ENCODE measurements around the gene PDZK1.

Gene PDZK1

GRCh38 chr1:145705622-145706021 lies 1.5 kb downstream of the PDZK1 start:
- no peak overlapping the region for H3K4me3 ChIP-seq (ENCODE audit: low read depth, low read length, poor library complexity, severe bottlenecking)
- no peak overlapping the region for H2AFZ ChIP-seq (ENCODE audit: low read length)
- H3K9me2 ChIP-seq (ENCODE audit: low read depth, low read length) = no peaks in the 10 kb centered on the region
- TF ChIP-seq CTCF (IDR thresholded peaks at IDR 0.05; ENCODE audit: low read length) = no peak
- TF ChIP-seq EZH2 (IDR thresholded peaks at IDR 0.05; ENCODE audit: borderline replicate concordance, low read length) = no peak
- no peak overlapping the region for H3K27ac ChIP-seq (ENCODE audit: low read depth, low read length, poor library complexity, severe bottlenecking)
- no peak overlapping the region for H3K4me2 ChIP-seq (ENCODE audit: low read length)
- no peaks in the 10 kb centered on the region for H4K20me1 ChIP-seq (ENCODE audit: insufficient read depth, low read length)
- no peak overlapping the region for H3K9ac ChIP-seq (ENCODE audit: low read length)
- H3K9me3 ChIP-seq (ENCODE audit: low read length) = no peaks in the 10 kb centered on the region
- H3F3A ChIP-seq (ENCODE audit: insufficient read depth, low read length) = no peaks in the 10 kb centered on the region
- no peaks in the 10 kb centered on the region for H3K27me3 ChIP-seq (ENCODE audit: insufficient read depth, low read length)
- H3K79me2 ChIP-seq (ENCODE audit: insufficient read depth, low read length) = no peaks in the 10 kb centered on the region
- H3K4me1 ChIP-seq (ENCODE audit: insufficient read depth, low read length, severe bottlenecking) = no peaks in the 10 kb centered on the region
- no peaks in the 10 kb centered on the region for H3K36me3 ChIP-seq (ENCODE audit: insufficient read depth, low read length)

DNA sequence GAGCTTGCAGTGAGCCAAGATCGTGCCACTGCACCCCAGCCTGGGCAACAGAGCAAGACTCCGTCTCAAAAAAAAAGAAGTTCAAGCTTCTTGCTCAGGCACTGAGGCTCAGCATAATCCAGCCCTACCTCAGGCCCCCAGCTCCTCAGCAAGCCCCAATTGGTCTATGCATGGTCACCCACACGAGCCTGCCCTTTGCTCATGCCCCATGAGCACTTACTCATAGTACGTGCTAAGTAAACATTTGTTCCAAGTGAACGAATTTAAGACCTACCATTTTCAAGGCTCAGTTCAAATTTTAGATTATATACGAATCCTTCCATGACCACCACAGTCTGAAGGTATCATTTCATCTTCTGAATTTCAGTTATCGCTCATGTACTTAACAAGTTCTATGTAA lies 4.3 kb downstream of the PDZK1 start:
- Histone ChIP-seq H3K4me1 (ENCODE audit: insufficient read depth, low read length, severe bottlenecking) (no peaks in the 10 kb centered on the region), H2AFZ (ENCODE audit: low read length) (no peak overlapping the region), H3K27me3 (ENCODE audit: insufficient read depth, low read length) (no peaks in the 10 kb centered on the region), H3K9ac (ENCODE audit: low read length) (no peak overlapping the region), H3K4me2 (ENCODE audit: low read length) (no peak overlapping the region), H3K79me2 (ENCODE audit: insufficient read depth, low read length) (no peaks in the 10 kb centered on the region), H3K36me3 (ENCODE audit: insufficient read depth, low read length) (no peaks in the 10 kb centered on the region), H4K20me1 (ENCODE audit: insufficient read depth, low read length) (no peaks in the 10 kb centered on the region), H3F3A (ENCODE audit: insufficient read depth, low read length) (no peaks in the 10 kb centered on the region), H3K9me3 (ENCODE audit: low read length) (no peaks in the 10 kb centered on the region), H3K27ac (ENCODE audit: low read depth, low read length, poor library complexity, severe bottlenecking) (no peak overlapping the region), H3K4me3 (ENCODE audit: low read depth, low read length, poor library complexity, severe bottlenecking) (no peak overlapping the region), H3K9me2 (ENCODE audit: low read depth, low read length) (no peaks in the 10 kb centered on the region)
- TF ChIP-seq EZH2 (IDR thresholded peaks at IDR 0.05; ENCODE audit: borderline replicate concordance, low read length) (no peak), CTCF (IDR thresholded peaks at IDR 0.05; ENCODE audit: low read length) (no peak)

GRCh38 chr1:145702052-145702451 lies 5.1 kb downstream of the PDZK1 start:
- Histone ChIP-seq H2AFZ (ENCODE audit: low read length) (no peak overlapping the region), H3K27me3 (ENCODE audit: insufficient read depth, low read length) (no peaks in the 10 kb centered on the region), H3K79me2 (ENCODE audit: insufficient read depth, low read length) (no peaks in the 10 kb centered on the region), H3K9me3 (ENCODE audit: low read length) (no peaks in the 10 kb centered on the region), H3K9me2 (ENCODE audit: low read depth, low read length) (no peaks in the 10 kb centered on the region), H3F3A (ENCODE audit: insufficient read depth, low read length) (no peaks in the 10 kb centered on the region), H3K27ac (ENCODE audit: low read depth, low read length, poor library complexity, severe bottlenecking) (no peak overlapping the region), H3K4me1 (ENCODE audit: insufficient read depth, low read length, severe bottlenecking) (no peaks in the 10 kb centered on the region), H3K9ac (ENCODE audit: low read length) (no peak overlapping the region), H3K4me2 (ENCODE audit: low read length) (no peak overlapping the region), H3K4me3 (ENCODE audit: low read depth, low read length, poor library complexity, severe bottlenecking) (no peak overlapping the region), H4K20me1 (ENCODE audit: insufficient read depth, low read length) (no peaks in the 10 kb centered on the region), H3K36me3 (ENCODE audit: insufficient read depth, low read length) (no peaks in the 10 kb centered on the region)
- TF ChIP-seq CTCF (IDR thresholded peaks at IDR 0.05; ENCODE audit: low read length) = no peak
- no peak for TF ChIP-seq EZH2 (IDR thresholded peaks at IDR 0.05; ENCODE audit: borderline replicate concordance, low read length)

Measured in OCI-LY1 (cell line).